SKM-1 (cell line): Measurements from ENCODE around the gene SLC10A7.
A peak's percentile ranks its signal among the peaks of the same experiment; 100 is the strongest.

Experiments
- DNase-seq: peaks from one replicate; lab custom pipeline; 2025; ENCODE audit not compliant: unreplicated experiment; lab: John Stamatoyannopoulos, UW

SLC10A7 gene

DNA sequence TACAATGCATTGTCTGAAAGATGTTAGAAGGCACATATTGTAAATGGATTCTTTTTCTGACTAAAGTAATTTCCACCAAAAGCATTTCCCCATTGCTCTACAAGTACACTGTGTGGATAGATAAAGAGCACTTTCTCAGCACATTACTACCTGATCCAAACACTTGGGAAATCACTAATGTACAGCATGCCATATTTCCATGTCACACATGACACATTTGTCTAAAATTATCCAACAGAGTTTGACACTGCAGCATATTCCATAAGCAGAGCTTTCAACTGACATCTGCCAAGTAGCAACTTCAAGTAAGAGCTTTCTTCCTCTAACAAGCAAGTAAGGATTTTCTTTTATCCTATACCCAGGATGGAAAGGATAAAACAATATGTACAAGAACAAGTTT is 257.9 kb downstream of the SLC10A7 start:
- no peak for DNase-seq

DNA sequence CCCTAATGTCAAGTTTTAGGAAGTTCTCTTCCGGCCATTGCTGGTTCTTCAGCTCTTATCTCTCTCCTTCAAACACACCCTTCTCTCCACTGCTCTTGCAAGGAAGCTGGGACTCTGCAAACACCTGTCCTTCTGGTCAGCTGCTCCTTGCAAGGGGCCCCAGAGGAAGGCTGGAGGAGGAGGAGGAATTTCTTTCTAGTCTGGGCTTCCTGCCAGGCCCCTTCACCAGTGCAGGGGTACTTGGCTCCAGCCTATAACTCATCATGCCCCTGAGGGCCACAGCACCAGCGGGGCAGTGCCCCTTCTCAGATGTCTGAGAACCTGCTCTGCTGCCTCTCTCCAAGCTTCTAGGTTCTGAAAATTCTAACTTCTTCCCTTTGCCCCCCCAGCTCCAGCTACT is 260.7 kb downstream of the SLC10A7 start:
- no peak for DNase-seq

DNA sequence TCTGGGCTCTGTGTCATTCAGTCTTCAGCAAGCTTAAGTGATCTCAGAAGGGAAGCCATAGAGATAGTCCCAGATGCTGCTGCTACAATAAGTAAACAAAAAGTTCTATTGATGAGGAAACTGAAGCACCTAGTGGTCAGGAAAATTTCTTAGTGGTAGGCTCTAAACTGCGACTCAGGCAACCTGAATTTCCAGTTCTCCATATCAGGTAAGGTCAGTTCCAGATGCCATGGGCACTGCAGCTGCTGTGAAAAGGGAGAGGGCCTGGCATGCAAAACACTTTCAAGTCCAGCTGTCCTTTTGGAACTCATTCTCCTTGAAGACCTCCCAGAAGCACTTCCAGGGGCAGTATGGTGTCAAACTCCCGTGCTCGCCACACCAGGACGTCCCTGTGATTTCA is 261.2 kb downstream of the SLC10A7 start:
- no peak for DNase-seq

DNA sequence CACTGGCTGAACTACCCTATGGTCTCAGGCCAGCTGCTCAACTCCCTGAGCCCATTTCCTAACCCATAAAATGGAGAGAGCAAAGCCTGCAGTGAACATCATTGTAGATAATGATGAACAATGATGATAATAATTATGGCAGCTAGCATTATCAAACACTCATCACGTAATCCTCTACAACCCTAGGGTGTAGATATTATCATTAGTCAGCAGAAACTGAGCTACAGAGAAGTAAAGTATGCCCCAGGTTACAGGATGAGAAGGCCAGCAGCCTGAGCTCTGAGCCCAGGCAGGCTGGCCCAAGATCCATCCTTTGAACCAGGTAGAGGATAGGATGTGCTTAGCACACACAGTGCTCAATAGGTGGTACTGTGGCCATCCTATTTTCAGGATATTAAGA is 264.2 kb downstream of the SLC10A7 start:
- no peak for DNase-seq

DNA sequence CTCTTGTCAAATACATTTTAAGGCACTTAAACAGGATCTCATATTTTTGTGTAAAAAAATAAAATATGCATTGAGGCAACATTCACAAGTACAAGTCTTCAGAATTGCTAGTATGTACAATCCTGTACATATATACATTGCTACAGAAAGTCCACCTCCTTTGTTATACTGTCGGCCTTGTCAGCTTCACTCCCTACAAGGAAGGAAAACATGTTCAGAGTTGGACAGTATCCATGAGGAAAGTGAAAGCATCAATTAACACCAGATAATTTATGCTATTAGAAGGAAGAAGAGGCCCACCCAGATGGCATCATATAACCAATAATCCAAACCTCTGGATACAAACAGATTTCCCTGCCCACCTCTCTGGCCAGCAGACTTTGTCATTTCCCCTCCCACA is 265.4 kb downstream of the SLC10A7 start:
- no peak for DNase-seq

DNA sequence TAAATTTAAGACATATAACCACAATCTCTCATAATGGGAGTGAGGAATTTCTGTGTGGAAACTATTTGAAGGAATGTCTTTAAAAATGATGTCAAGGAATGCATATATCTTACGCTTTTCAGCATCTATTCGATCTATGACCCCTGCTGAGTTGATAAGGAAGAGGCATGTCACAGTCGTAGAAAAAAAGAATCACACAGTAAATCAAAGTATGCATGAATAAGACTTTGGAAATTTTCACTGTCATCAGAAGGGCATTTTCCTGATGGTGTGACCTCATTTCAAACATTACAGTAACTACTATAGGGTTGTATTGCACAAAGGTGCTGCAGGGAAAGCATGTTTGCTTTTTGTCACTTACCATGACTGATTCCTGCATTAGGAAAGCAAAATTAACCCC is 265.9 kb downstream of the SLC10A7 start:
- no peak for DNase-seq

DNA sequence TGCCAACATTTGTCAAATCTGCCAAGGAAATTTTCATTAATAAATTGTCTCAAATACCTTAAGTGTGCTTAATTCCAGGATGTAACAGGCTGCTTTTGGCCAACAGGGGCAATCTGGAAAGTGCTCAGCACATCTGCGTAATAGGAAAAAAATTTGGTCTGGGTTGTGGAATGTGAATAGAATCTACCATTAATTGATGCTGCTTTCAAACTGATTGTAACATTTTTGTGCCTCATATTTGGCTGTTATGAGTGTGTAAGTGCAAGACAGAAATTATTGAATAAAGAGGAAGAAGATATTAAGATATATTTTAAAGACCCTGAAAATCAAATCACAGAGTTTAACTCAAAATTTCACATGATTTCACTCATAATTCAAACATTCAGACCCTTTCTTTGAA is 266.3 kb downstream of the SLC10A7 start:
- DNase-seq: no peak

DNA sequence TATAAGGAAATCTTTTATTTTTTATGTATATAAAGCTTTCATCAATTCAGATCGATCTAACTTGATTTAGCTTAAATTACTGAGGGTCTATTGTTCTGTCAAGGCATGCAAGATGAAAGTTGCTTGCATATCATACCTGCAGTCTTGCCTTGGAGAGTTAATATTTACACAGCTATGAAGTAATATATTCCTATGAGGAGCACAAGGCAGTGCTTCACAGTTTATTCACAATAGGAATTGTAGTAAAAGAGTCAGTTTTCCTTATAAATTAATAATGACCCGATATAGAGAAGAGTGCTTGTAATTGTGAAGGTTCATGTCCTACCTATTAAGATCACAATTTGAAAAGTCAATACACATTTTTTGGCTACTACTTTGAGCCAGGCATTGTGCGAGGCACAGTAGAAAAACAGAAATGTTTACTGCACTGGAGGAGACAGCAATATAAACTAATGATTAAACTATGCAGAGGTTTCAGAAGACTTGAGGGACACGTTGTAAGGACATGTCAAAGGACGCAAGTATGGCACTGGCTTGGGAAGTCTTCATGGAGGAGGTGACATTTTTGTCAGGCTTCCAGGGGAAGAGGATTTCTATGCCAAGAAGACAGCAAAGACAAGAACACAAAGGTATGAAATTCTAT is 268.6 kb downstream of the SLC10A7 start:
- no peak for DNase-seq

DNA sequence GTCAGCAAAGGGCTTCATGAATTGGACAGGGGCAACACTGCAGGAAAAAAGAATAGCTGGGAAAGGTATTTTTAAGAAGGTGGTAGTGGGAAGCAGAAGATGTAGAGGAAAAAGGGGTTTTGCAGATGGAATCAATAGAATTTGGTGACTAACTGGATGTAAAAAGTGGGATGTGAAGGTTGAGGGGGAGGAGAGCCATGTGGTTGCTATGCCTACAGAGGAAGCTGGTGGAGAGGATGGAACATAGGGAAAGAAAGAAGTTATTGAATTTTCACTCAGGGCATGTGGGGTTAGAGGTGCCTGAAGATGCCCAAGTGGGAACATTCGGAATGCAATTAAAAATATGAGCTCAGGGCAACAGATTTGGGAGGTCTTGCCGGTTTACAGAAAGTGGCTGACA is 274.4 kb downstream of the SLC10A7 start:
- no peak for DNase-seq

DNA sequence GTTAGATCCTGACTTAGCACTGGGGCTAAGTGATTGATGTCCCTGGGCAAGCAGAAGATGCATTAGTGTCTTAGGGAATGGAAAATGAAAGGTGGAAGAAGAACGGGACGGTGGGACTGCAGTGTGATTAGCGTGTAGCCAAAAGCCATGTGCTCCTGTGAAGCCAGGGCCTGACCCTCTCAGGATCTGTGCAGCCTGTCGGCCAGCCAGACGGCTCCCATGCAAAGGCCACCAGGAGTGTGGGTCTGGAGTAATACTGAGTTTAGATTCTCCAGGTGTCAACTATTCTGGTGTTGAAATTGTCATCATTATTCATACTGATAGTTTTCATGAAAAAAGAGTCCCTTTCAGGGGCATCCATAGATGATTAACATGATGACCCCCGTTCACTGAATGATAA is 275.4 kb downstream of the SLC10A7 start:
- no peak for DNase-seq

DNA sequence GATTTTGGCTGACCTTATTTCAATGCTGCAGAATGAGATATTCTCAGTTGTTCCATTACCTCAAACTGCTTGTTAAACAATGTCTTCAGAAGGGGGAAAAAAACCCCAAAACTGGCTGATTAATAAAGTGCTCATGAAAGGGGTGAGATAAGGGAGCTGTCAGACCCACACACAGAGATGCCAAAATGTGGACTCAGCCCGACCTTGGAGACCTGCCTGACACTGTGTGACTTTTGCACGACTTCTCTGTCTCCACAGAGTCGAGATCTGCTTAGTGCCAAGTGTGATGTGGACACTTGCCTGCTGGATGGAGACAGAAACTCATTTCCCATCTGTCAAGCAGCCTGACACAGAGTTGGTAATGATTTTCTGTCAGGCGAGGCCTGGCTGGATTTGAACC is 275.9 kb downstream of the SLC10A7 start:
- DNase-seq: no peak

DNA sequence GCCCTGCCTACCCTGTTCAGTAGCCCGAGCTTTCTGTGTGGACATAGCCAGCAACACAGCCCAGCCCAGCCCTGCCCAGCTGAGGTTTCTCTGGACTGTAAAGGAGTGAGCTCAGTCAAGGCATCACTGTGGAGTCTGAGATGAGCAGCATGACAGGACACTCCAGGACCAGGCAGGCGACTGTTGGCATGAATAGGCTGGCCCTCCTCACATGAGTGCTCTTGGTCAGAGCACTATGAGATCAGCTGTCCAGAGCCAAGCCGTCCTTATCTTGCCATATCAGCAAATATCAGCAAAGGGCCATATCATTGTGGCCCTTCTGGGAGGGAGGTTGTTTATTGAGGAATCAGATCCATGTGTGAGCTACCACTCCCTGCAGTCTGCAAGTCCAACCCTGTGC is 276.5 kb downstream of the SLC10A7 start:
- DNase-seq: no peak

DNA sequence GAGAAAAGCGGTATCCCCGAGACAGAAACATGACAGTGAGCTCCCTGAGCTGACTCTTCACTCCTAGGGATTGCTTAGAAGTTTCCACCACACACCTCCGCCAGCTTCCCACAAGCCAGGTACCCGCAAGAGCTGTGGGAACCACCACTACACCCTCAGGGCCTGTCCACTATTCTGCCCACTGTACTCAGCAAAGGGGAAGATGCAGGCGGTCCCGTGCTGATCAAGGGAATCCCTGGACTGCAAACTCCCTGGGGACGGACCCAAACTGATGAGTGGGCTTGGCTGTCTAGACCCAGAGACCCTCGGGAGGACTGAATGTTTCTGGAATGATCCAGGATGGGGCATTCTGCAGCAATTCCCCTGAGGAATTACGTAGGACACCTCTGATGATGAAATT is 277.2 kb downstream of the SLC10A7 start:
- DNase-seq: no peak

DNA sequence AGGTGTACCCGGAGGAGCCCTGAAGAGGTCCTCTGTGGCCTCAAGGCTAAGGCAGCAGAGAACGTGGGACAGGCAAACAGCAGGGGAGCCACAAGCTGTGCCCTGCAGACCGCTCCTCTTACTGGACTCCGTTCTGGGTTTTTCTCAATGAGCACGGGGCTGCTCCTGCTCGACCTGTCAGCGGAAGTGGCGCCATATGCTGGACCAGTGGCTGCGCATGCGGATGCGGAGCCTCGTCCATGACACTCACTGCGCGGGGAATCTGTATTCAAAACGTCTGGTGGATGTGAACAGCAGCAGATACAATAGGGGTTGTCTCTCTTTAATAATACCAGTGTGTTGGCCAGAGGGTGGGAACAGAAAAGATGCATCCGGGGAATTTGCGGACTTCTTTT is 277.9 kb downstream of the SLC10A7 start:
- no peak for DNase-seq

DNA sequence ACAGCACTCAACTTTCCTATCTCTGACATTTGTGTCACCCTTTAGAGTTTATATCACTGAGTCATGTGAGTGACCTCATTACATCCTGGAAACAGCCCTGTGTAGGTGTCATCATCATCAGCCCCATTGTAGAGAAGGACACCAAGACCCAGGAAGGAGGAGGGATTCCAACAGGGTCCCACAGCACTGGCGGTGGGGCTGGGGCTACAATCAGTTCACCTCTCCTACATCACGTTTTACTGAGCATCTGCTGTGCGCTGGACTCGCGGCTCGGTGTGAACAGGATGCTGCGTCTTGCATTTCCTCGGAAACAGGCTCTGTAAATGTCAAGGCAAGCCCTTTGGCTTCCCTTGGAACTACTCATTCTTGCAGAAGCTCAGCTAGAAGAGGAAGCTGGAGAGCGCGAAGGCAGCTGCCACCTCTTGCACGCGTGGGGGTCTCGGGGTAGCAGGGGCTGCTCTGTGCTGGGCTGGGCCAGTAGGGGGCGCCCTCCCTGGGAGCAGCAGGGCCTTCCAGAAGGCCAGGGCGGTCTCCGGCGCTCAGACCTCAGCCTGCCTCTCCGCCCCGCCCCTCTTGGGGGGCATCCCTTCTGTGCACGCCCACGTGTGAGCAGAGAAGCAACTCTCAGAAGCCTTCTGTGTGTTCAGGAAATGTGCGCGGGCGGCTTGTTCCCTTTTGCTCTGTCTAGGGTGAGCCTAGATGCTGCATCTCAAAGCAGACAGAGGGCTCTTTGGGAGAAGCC is 278.4 kb downstream of the SLC10A7 start:
- no peak for DNase-seq

DNA sequence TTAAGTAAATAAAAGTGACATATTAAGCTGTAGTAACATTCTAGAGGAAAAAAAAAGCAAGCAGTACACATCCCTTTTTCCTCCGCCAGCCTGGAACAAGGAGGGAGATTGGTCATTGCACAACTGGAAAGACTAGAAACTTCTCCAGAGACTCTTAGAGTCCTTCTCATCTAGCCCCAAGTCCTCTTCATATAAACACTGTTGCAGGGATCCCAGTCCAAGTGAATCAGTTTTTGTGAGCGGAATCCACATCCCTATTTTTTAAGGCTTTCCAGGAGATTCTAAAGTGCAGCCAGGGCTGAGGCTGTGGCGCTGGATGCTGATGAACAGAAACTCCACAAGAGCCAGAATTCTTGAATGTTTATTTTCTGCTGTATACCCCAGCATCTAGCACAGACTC is 283.6 kb downstream of the SLC10A7 start:
- no peak for DNase-seq

DNA sequence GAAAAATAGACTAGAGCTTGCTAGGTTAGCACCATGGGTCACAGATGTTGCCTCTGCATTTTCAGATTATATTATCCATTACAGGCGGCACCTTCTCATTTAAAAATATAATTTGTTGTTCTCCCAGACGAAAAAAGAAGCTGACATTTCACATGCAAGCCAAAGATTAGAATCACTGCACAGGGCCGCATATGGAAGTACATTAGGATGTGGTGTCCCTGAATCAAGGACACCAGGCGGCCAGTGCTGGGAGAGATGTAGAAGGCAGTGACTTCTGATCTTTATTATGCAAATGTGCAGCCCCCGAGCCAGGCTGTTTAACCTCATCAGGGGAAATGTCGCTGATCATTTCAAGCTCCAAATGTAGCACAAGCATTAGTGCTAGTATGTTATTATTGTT is 284.6 kb downstream of the SLC10A7 start:
- no peak for DNase-seq

DNA sequence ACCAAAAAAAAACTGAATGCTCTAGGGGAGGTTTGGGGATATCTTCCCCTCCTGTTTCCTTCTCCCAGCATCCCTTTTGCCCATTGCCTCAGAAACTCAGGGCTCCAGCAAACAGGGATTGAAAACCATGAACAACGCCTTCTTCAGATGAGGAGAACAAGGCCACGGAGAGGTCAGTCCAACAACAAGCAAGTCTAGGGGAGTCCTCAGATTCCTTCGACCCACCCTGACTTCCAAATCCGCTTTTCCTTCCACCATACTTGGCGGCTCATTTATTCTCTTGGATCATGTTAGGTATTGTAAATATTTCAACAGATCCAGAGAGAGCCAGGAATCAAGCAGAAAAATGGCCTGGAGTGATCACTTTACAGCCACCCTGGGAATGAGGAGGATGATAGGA is 285.5 kb downstream of the SLC10A7 start:
- DNase-seq: no peak

DNA sequence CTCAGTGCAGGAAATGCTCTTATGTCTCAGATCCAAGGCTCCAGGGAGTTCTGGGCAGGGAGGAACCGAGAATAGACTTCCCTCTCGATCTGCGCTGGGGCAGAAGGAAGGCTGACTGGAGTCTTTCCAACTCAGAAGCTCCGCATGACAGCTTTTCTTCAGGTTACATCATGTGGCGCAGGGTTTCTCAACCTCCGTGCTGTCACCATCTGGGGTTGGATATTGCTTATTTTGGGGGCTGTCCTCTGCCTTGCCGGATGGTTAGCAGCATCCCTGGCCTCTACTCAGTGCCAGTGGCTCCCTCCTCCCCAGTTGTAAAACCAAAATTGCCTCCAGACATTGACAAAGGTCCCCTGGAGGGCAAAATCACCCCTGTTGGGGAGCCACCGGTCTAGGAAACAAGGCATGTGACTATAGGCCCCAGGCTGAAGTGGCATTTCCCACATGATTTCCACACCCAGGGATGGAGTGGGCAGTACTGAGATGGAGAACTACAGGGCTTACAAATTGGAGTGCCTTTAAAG is 286.0 kb downstream of the SLC10A7 start:
- peak; percentile 52 for DNase-seq

DNA sequence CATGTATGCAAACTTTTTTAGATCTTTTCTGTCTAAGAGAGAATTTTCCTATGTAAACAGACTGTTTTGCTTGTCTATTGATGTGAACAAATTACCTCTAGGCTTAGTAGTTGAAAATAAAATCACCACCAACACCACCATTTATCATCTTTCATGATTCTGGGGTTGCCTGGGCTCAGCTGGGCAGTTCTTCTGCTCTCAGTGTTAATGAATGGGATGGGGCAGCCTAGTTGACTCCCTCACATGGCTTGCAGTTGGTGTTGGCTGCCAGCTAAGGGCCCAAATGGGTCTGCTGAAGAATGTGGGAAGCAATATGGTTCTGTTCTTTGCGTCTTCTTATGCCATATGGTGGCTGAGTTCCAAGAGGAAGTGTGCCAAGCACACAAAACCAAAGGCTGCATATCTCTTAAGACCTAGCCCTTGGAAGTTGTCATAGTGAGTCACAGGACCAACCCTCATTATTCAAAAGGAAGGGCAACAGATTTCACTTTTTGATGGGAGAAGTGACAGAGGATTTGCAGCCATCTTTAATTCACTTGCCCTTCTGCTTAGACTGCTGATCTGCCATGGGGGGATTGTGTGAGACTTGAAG is 289.5 kb downstream of the SLC10A7 start:
- no peak for DNase-seq

DNA sequence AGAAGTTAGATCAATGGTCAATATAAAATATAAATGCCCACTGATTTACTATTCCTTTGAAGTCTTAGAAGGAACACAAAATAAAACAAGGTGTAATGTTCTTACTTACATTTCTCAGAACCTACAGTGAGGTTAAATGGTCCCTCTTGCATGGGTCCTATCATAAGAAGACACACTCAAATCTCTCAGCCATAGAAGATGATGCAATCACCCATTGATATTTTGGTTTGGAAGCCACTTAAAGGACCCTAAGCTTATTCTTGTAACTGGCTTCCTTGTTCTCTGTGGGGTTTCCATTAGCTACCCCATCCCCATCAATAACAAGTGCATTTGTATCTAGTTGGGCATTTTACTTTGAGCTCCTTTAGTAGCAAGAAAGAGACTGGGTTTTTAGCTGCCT is 292.3 kb downstream of the SLC10A7 start:
- no peak for DNase-seq

DNA sequence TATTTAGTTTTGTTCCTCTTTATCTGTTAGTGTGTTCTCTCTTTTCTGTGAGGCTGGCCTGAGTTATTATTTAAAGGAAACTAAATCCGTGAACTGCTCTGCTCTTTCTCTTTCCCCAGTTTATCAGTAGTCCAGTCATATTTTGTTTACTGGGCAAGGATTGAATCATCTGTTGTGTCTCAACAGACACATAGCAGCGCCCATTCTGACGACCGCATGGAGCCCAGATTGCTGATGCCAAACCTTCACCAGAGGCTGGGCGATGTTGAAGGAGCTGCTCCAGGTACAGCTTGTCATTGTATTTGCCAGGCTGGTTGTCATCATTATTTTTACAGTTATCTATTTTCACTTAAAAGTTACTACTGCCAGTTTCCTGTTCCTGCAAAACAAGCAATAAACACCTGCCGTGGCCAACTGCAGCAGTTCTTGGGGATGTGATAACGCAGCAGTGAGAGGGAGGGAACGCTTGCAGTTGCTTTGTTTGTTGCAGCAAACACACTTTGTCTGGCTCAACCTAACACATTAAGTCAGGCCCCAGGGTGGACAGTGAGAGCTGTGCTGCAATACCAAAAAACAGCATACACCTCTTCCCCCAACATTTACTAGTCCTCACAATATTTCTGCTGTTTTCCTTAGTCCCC is 297.3 kb downstream of the SLC10A7 start:
- no peak for DNase-seq
